Left cardiac atrium (tissue), 4 donors: ENCODE data around the gene DYNLRB2. TPM values are rescaled to one million over a fixed set of nuclear protein-coding genes. Genes with fewer than 3 reads are reported as not detected.

Experiments used
- ATAC-seq, 2 donors: fragments of 200-7000 bp; cut with Tn5 transposase; one replicate each; pipeline ENCODE4 v1.9.1; 2020; ENCODE audit warnings: mild to moderate bottlenecking in 2 of 2, moderate library complexity in 2 of 2
- DNase-seq: peaks from one replicate; pipeline ENCODE4 v3.0.0-alpha.2; 2020
- intact Hi-C, 2 donors: fragments of 100-400 bp; cut with DNase I; formaldehyde crosslinking; loops; one replicate each; pipeline versions ENCODE4 v1.14.1 to v1.15.1; 2022 to 2023
- total RNA-seq, 2 donors: library from RNA; stranded (reverse); fragmentation: NEBNext Ultra II Directional; extraction: Animal tissue kit (Norgen Biotek cat#: 25700); gene quantifications; one replicate each; pipeline ENCODE4 v1.2.1, GENCODE V29; 2021
- donor health status: DM: no; HTN: yes; CAD: no.
- donor health status: DM: no; HTN: yes; CAD: no; lungs with severe emphysema.
- donor health status: DM: yes; HTN: yes; CAD: no.
- donor health status: Dilated cardiomyopathy.

The DYNLRB2 gene
- total RNA-seq, 2 donors from 2014 or later: not detected

- ATAC-seq (no peak), DNase-seq (no peak)
- intact Hi-C loops: no loop called here
These were observed 50.5 kb downstream of the DYNLRB2 start for GRCh38 chr16:80591071-80591915.

DNA sequence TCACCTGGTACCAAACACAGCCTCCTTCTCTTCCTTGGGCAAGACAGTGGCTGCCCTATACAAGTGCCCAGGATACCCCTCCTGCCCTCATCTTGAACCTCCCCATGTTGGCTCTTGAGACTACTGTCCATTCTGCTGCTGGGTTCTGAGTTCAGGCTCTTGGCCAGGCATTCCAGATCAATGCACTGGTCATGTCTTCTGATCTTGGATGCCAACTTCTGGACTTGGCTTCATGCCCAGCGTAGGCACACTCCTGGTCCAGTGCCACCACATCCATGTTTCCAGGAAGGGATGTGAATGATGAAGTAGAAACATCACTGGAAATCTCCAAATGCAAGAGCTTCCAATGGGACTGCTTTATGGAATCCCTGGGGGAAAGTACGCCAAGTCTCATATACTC, 51.5 kb downstream of the DYNLRB2 start:
- DNase-seq (no peak), ATAC-seq (no peak)
- intact Hi-C loops: no loop called here

DNA sequence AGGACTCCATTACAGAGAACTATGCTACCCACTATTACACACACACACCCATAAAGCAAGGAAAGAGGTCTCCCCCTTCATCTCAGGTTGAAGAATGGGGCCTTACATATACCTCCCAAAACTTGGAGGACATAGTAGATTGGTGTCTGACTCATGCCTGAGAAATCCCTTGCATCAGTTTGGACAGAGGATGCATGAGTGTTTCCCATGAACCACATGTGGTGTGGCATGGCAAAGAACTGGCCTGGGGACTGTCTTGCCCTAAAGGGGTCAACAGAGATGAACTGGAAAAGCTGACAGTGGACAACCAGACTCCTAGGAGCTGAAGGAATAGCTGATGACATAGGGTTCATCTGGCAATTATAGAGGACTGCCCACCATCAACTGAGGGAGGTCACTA, 54.0 kb downstream of the DYNLRB2 start:
- DNase-seq: no peak
- intact Hi-C loops: no loop called here
- no peak for ATAC-seq

GRCh38 chr16:80596507-80597207, 55.9 kb downstream of the DYNLRB2 start:
- DNase-seq (no peak), ATAC-seq (no peak)
- intact Hi-C loops: no loop called here

GRCh38 chr16:80599466-80599865, 58.7 kb downstream of the DYNLRB2 start:
- no peak for ATAC-seq

More at GRCh38 chr16:80599466-80599865, 58.7 kb downstream of the DYNLRB2 start:
- intact Hi-C loops: no loop called here
- DNase-seq: no peak
